ENCODE measurements around the gene ARX.

Gene ARX

DNA sequence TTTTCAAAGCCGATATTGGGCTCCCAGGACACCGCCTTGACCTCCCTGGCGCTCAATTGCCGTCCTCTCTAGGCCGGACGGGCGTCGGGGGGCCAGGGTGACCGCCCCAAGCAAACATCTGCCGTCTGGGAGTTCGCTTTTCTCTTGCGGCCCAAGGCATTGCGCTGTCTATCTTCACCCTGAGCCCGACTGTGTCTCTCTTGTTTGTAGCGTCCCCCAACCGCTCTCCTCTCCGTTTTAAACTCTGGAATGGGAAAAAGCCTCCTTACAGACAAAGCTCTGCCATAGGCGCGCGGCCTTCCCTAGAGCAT is 551 bp upstream of the ARX start:
- DNase-seq, result no peak

GRCh38 chrX:25014366-25014838 is 1.4 kb downstream of the ARX start:
- DNase-seq, result no peak

GRCh38 chrX:25013632-25014365 is 2.0 kb downstream of the ARX start:
- DNase-seq, result peak; percentile 19

GRCh38 chrX:25012793-25013631 is 2.8 kb downstream of the ARX start:
- DNase-seq, result no peak

DNA sequence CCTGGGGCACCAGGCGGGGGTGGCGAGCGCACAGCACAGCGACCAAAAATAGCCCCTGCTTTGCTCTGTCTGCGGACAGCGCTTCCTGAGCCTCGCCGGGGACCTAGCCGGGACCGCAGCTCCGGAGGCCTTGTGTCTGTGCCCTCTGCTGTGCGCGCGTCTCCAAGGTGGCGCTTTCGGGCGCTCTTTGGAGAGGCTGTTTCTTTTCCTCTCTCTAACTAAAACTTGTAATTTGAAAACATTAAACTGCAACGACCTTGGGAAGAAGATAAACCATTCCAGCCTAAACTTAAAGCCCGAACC is 3.4 kb downstream of the ARX start:
- no peak for DNase-seq

DNA sequence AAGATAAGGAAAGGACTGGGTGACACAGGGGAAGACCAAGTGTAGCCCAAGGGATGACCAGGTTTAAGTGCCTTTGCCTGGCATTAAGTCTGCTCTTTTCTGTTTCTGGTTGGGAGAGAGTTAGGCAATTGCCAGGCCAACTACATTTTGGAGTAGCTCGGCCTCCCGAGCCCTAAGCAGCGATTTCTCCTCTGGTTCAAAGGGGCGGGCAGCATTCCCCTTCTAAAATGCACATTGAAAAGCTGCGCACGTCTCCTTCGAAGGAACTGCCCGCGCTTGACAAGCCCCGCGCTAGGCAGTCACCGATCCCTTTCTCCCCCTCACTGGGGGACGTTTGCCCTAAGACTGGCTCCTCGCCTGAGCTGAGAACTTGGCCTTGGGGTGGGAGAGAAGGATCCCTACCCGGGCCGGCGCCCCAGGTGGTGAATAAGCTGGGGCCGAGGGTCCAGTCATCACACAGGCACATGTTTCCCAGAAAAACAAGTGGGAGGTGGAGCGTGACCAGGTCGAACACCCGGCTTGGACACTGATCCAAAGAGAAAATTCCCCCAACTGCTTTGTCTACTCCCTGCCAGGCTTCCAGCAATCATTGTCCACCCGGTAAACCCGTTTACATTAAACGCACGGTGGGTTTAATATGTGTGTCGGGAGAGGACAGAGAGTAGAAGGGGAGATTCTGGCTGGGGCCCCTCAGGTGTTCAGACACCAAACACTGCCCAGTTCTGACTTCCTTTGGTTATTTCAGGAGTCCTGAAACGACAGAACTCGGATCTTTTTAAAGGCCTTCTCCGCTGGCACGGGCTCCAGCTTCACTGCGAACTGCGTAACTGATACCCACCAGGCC is 4.0 kb downstream of the ARX start:
- DNase-seq, result no peak

DNA sequence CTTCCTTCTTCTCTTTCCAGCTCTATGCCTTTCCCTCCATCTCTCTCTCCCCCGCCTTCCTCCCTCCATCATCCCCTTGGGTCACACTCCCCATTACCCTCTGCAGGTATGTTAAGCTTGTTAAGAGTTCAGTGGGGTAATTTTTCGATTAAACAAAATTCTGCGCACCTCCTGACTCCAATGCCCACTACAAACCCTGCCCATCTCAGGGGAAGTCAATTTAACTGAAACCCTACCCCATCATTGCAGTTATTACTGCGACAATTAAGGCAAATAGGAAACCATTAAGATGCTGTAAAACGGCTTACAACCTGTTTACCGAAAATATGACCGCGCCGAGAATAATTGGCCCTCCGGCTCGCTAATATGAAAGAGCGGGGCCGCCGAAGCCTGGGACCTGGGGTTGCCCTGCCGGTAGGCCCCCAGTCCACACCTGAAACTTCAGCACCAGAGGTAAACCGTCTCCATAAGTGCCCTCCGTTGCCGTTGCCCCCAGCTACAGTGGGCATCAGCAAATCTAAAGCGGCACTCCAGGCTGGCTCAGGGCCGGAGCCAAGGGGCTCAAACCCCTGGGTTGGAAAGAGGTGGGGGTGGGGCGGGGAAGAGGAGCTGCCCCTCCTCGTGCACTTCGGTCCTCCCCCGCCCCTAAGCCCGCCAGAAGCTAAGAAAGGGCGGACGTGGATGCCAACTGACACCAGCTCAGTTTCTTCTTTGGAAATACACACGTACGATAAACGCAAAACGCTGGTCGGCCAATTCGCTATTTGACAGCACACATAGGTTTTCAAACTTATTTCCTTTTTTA is 4.8 kb downstream of the ARX start:
- DNase-seq, result no peak

GRCh38 chrX:25009407-25009806 is 6.4 kb downstream of the ARX start:
- DNase-seq, result no peak

DNA sequence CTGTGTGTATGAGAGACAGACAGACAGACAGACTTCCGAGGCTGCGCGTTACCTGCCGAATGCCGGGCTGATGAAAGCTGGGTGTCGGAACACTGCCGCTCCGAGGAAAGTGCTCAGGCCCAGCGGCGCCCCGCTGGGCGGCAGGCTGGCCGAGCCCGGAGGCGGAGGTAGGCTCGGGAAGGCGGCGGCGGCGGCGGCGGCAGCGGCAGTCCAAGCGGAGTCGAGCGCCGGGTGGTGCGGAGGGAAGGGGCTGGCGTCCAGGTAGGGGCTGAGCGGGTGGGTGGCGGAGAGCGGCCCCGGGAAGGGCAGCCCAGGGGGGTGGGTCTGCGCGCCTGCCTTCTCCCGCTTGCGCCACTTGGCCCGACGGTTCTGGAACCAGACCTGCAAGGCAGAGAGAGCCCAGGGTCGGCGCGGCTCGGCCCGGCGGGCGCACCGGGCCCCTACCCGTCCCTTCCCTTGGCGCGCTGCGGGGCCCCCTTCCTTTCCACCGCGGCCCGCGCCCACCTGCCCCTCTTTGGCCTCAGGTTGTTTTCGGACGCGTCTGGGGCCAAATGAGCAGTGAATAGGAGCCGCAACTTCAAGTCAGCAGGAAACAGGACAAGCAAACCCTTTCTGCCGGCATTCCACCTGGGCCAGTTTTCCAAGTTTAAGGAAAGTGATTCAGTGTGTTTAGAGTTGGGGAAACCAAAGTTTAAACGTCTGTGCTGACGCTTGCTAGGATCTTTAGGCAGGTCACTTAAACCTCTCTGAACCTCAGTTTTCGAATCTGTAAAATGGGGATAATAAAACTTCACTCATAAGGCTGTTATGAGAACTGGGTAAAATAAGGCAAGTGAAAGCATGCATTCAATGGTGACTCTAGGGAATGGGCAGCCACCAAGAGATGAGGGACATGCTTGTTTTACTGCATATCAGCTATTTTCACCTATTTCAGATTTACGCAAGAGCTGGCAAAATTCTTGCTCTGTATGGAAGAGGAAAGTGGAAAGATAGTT is 8.4 kb downstream of the ARX start:
- DNase-seq, result no peak

- DNase-seq, result no peak
Observed at GRCh38 chrX:25006586-25007058, 9.1 kb downstream of the ARX start.

DNA sequence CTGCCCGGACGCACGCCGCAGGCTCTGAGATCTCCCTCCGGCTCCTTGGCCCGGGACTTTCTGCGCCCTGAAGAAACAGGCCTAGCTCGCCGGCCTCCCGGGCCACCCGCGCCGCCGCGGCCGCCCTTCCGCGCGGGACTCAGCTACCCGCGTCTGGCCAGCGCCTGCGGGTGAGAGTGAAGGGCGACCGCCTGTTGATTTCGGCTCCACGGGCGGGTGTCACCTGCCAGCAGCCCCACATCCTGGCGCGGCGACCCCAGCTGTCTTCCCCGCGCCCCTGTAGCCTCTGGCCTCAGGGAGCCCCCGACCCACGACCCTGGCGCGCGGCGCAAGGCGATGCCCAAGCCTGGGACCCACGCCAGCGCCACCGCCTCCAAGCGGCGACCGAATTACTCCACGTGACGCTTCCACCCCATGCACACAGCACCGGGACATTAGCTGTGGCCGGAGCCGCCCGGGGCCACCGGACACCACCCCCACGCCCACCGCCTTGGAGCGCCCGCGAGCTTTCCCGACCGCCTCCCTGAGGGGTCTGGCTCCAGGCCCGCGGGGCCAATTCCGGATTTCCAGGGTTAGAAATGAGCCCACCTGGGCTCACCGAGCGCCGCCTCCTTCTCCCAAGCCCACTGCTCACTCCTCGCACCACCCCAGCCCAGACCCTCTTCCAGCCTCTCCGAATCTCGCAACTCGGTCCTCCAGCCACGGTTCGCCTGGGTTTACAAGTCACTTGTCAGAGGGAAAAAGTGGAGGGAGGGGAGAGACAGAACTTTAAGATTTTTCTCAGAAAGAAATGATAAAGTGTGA is 10.2 kb downstream of the ARX start:
- no peak for DNase-seq

- no peak for DNase-seq
Observed at GRCh38 chrX:25005034-25005381, 10.8 kb downstream of the ARX start.

DNA sequence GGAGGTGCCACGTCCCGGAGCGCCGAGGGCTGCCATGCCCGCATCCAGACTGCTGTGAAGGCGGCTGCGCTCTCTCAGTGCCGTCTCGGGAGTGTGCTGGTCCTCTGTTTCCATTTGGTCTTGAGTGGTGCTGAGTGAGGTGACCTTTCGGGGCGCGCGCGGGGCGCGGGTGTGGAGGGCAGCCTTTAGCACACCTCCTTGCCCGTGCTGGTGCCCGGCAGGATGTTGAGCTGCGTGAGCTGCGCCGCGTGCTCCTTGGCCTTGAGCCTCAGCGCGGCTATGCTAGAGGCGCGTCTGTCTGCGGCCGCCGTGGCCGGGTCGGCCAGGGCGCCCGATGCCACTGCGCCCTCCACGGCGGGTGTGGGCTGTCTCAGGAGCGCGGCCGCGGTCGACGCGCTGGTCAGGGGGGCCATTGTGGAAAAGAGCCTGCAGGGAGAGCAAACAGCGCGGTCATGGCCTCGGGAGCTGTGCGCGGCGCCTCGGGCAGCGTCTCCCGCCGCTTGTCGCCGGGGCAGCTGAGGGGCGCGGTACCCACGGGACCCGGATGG is 11.2 kb downstream of the ARX start:
- no peak for DNase-seq

GRCh38 chrX:25004040-25004439 is 11.7 kb downstream of the ARX start:
- DNase-seq, result no peak

GRCh38 chrX:25003066-25003849 is 12.5 kb downstream of the ARX start:
- no peak for DNase-seq

DNA sequence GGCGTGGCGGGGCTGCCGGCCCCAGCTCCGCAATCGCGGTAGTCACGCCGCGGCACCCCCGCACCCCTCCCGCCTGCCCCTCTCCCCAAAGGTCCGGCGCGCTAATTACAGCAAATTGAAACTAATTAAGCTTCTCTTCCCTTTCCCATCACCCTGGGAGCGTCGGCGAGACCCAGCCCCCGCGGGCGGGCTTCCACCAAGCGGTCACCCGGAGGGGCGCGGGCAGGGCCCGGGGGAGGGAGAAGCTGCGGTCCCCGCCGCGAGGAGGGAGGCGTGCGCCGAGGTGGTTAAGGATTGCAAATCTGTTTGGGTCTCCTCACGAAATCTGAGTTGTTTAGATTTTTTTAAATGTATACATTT is 13.1 kb downstream of the ARX start:
- no peak for DNase-seq

GRCh38 chrX:25001808-25002660 is 13.7 kb downstream of the ARX start:
- no peak for DNase-seq

DNA sequence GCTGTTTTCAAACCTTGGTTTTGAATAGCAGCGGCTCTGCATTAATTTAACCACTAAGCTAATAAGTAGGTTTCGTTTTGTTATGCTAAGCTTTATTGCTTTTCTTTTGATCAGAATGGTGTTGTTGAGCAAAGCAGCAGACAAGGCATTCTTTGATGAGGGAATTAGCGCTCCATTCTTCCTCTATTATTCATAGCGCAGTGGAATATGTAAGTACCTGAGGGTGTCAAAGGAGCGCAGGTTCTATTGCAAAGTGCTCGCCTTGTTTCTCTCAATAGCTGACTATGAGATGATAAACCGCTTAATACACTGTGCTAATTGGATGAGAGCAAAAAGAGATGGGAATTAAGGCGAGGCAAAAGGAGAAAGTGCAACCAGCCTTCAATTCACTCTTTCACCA is 16.3 kb downstream of the ARX start:
- DNase-seq, result no peak

Data from activated CD4-positive, alpha-beta T cell treated with anti-CD3 and anti-CD28 coated beads, Interleukin-10, Interleukin-2, amounts not matched to agents 100 ng/mL and 50 ng/mL, durations not matched to agents 16 hours and 8 hours (primary cell).